Measurements from ENCODE around the gene CREB3L2. TPM values are rescaled to one million over a fixed set of nuclear protein-coding genes. Genes with fewer than 3 reads are reported as not detected.
A peak's percentile ranks its signal among the peaks of the same experiment; 100 is the strongest.

The CREB3L2 gene
- total and polyA plus RNA-seq, 4 experiments from 2014 or later = 6.8 to 41.3 (median 28.3) TPM

DNA sequence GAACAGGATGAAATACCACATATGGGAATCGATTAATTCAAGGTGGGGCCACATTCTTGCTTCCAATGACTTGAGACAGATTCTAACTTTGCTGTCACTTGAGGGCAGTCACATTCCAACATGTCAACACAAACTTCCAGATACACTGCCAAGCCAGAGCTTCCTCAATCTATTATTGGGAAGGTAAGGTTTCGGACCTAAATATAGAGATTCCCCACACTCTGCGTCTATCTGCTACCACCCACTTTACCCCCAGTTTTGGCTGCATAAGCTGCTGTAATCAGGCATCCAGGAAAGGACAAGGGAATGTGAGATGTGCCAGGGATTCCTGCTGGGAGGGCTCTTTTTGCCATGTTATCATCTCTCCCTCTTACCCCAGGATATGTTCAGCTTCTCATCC, 134.6 kb downstream of the CREB3L2 start:
- no peak overlapping the region for H3K4me3 Mint-ChIP-seq
- no peaks in the 10 kb centered on the region for H3K36me3 ChIP-seq (ENCODE audit: insufficient read depth, low read length)
- H3K27me3 ChIP-seq (ENCODE audit: insufficient read depth, low read length) = no peaks in the 10 kb centered on the region
- H3K4me1 Mint-ChIP-seq = no peaks in the 10 kb centered on the region
- no peak overlapping the region for H3K27ac ChIP-seq (ENCODE audit: low read depth, low read length)
- intact Hi-C loops (cut with micrococcal nuclease) = no loop called here
- H3K27ac Mint-ChIP-seq = no peak overlapping the region
- DNase-seq = no peak
- ChIA-PET CTCF (ENCODE audit: partially characterized antibody) (no interaction called here), POLR2A (ENCODE audit: partially characterized antibody) (no interaction called here)
- H3K27me3 Mint-ChIP-seq = no peaks in the 10 kb centered on the region
- no peaks in the 10 kb centered on the region for H3K9me3 ChIP-seq (ENCODE audit: control insufficient read depth in 1 of 2, low read length in 2 of 2)
- H3K4me1 ChIP-seq (ENCODE audit: insufficient read depth, low read length) = no peaks in the 10 kb centered on the region
- peaks cover 0 to 13% (median 9%) of the 10 kb centered on the region in 8 donors for H3K9me3 Mint-ChIP-seq
- peaks cover 52 to 64% of the 10 kb centered on the region in 2 donors for H3K36me3 Mint-ChIP-seq
- no peak overlapping the region for H3K4me3 ChIP-seq (ENCODE audit: low read length in 2 of 2)

DNA sequence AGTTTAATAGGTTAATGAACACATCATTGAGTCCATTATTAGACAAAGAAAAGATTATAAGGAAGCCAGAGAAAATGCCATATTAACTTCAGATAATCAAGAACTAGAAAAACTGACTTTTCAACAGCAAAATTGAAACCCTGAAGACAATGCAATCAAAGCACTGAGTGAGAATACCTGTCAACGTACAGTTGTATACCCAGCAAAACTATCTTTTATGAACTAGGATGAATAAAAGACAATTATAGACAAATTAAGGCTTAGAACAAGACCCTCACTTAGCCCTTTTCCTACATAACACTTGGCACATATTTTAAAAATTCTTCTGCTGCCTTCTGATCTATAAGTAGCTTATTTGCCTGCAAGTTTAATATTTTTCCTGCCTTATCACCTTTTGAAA, 136.1 kb downstream of the CREB3L2 start:
- ChIA-PET CTCF (ENCODE audit: partially characterized antibody) (no interaction called here), POLR2A (ENCODE audit: partially characterized antibody) (no interaction called here)
- no peaks in the 10 kb centered on the region for H3K4me1 Mint-ChIP-seq
- H3K4me3 Mint-ChIP-seq = no peak overlapping the region
- Histone ChIP-seq H3K4me3 (ENCODE audit: low read length in 2 of 2) (no peak overlapping the region), H3K27ac (ENCODE audit: low read depth, low read length) (no peak overlapping the region), H3K4me1 (ENCODE audit: insufficient read depth, low read length) (no peaks in the 10 kb centered on the region), H3K9me3 (ENCODE audit: control insufficient read depth in 1 of 2, low read length in 2 of 2) (no peaks in the 10 kb centered on the region), H3K27me3 (ENCODE audit: insufficient read depth, low read length) (no peaks in the 10 kb centered on the region), H3K36me3 (ENCODE audit: insufficient read depth, low read length) (no peaks in the 10 kb centered on the region)
- H3K27me3 Mint-ChIP-seq = no peaks in the 10 kb centered on the region
- H3K27ac Mint-ChIP-seq = no peak overlapping the region
- peaks cover 0 to 13% (median 9%) of the 10 kb centered on the region in 8 donors for H3K9me3 Mint-ChIP-seq
- no peak for DNase-seq
- H3K36me3 Mint-ChIP-seq = peaks cover 49 to 71% of the 10 kb centered on the region in 2 donors
- intact Hi-C loops (cut with micrococcal nuclease) = no loop called here

- no peak overlapping the region for H3K4me3 Mint-ChIP-seq
- Histone ChIP-seq H3K36me3 (ENCODE audit: insufficient read depth, low read length) (no peaks in the 10 kb centered on the region), H3K4me1 (ENCODE audit: insufficient read depth, low read length) (no peaks in the 10 kb centered on the region), H3K27me3 (ENCODE audit: insufficient read depth, low read length) (no peaks in the 10 kb centered on the region), H3K4me3 (ENCODE audit: low read length in 2 of 2) (no peak overlapping the region), H3K27ac (ENCODE audit: low read depth, low read length) (no peak overlapping the region), H3K9me3 (ENCODE audit: control insufficient read depth in 1 of 2, low read length in 2 of 2) (no peaks in the 10 kb centered on the region)
- intact Hi-C loops (cut with micrococcal nuclease) = no loop called here
- CTCF ChIA-PET (ENCODE audit: partially characterized antibody) = no interaction called here
- POLR2A ChIA-PET (ENCODE audit: partially characterized antibody) = no interaction called here
- H3K27ac Mint-ChIP-seq = no peak overlapping the region
- no peak for DNase-seq
- peaks cover 0 to 2% (median 0%) of the 10 kb centered on the region in 4 donors for H3K4me1 Mint-ChIP-seq
- peaks cover 42 to 63% of the 10 kb centered on the region in 2 donors for H3K36me3 Mint-ChIP-seq
- no peaks in the 10 kb centered on the region for H3K27me3 Mint-ChIP-seq
- H3K9me3 Mint-ChIP-seq = peaks cover 0 to 13% (median 9%) of the 10 kb centered on the region in 8 donors
These were observed 138.9 kb downstream of the CREB3L2 start for GRCh38 chr7:137862964-137863363.

GRCh38 chr7:137862358-137862757, 139.5 kb downstream of the CREB3L2 start:
- Mint-ChIP-seq H3K27ac (no peak overlapping the region), H3K9me3 (peaks cover 0 to 13% (median 9%) of the 10 kb centered on the region in 8 donors), H3K4me3 (no peak overlapping the region), H3K36me3 (peaks cover 36 to 57% of the 10 kb centered on the region in 2 donors), H3K4me1 (peaks cover 0 to 2% (median 0%) of the 10 kb centered on the region in 4 donors), H3K27me3 (no peaks in the 10 kb centered on the region)
- ChIA-PET CTCF (ENCODE audit: partially characterized antibody) (no interaction called here), POLR2A (ENCODE audit: partially characterized antibody) (no interaction called here)
- no peak overlapping the region for H3K4me3 ChIP-seq (ENCODE audit: low read length in 2 of 2)
- no peak for DNase-seq
- no peak overlapping the region for H3K27ac ChIP-seq (ENCODE audit: low read depth, low read length)
- no peaks in the 10 kb centered on the region for H3K36me3 ChIP-seq (ENCODE audit: insufficient read depth, low read length)
- no peaks in the 10 kb centered on the region for H3K27me3 ChIP-seq (ENCODE audit: insufficient read depth, low read length)
- intact Hi-C loops (cut with micrococcal nuclease) = no loop called here
- no peaks in the 10 kb centered on the region for H3K9me3 ChIP-seq (ENCODE audit: control insufficient read depth in 1 of 2, low read length in 2 of 2)
- H3K4me1 ChIP-seq (ENCODE audit: insufficient read depth, low read length) = no peaks in the 10 kb centered on the region

DNA sequence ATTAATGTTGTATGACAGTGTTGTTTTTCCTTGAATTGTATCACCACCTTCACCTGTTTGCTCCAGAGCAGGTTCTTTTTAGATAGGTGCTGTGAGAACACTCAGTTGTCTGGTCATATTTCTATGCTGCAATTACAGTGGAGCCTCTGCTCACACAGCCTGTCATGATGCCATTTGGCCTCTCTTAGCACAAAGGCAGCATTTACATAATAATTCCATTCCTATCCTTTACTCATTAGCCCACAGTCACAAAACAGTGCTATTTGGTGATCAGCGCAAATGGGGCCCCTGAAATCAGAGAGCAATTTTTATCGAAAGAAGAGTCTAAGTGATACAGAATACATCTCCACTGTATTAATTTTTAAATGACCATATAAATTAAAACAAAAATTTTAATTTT, 141.3 kb downstream of the CREB3L2 start:
- Mint-ChIP-seq H3K4me1 (peaks cover 0 to 2% (median 0%) of the 10 kb centered on the region in 4 donors), H3K9me3 (peaks cover 0 to 3% (median 2%) of the 10 kb centered on the region in 8 donors), H3K27me3 (no peaks in the 10 kb centered on the region), H3K36me3 (peaks cover 23 to 47% of the 10 kb centered on the region in 2 donors), H3K27ac (peak overlapping the region in 1 of 7 donors; percentile 20), H3K4me3 (no peak overlapping the region)
- DNase-seq = no peak
- CTCF ChIA-PET (ENCODE audit: partially characterized antibody) = no interaction called here
- POLR2A ChIA-PET (ENCODE audit: partially characterized antibody) = no interaction called here
- no peak overlapping the region for H3K27ac ChIP-seq (ENCODE audit: low read depth, low read length)
- H3K27me3 ChIP-seq (ENCODE audit: insufficient read depth, low read length) = no peaks in the 10 kb centered on the region
- H3K36me3 ChIP-seq (ENCODE audit: insufficient read depth, low read length) = no peaks in the 10 kb centered on the region
- no peak overlapping the region for H3K4me3 ChIP-seq (ENCODE audit: low read length in 2 of 2)
- intact Hi-C loops (cut with micrococcal nuclease) = no loop called here
- H3K9me3 ChIP-seq (ENCODE audit: control insufficient read depth in 1 of 2, low read length in 2 of 2) = no peaks in the 10 kb centered on the region
- no peaks in the 10 kb centered on the region for H3K4me1 ChIP-seq (ENCODE audit: insufficient read depth, low read length)

GRCh38 chr7:137853053-137853452, 148.8 kb downstream of the CREB3L2 start:
- peaks cover 0 to 4% (median 0%) of the 10 kb centered on the region in 8 donors for H3K9me3 Mint-ChIP-seq
- no peak overlapping the region for H3K4me3 ChIP-seq (ENCODE audit: low read length in 2 of 2)
- H3K36me3 ChIP-seq (ENCODE audit: insufficient read depth, low read length) = no peaks in the 10 kb centered on the region
- ChIA-PET POLR2A (ENCODE audit: partially characterized antibody) (no interaction called here), CTCF (ENCODE audit: partially characterized antibody) (no interaction called here)
- H3K4me3 Mint-ChIP-seq = no peak overlapping the region
- no peaks in the 10 kb centered on the region for H3K9me3 ChIP-seq (ENCODE audit: control insufficient read depth in 1 of 2, low read length in 2 of 2)
- no peak for DNase-seq
- no peaks in the 10 kb centered on the region for H3K27me3 ChIP-seq (ENCODE audit: insufficient read depth, low read length)
- peaks cover 0 to 17% (median under 1%) of the 10 kb centered on the region in 4 donors for H3K4me1 Mint-ChIP-seq
- intact Hi-C loops (cut with micrococcal nuclease) = no loop called here
- no peaks in the 10 kb centered on the region for H3K4me1 ChIP-seq (ENCODE audit: insufficient read depth, low read length)
- no peak overlapping the region for H3K27ac ChIP-seq (ENCODE audit: low read depth, low read length)
- no peak overlapping the region for H3K27ac Mint-ChIP-seq
- peaks cover 6 to 8% of the 10 kb centered on the region in 2 donors for H3K27me3 Mint-ChIP-seq
- H3K36me3 Mint-ChIP-seq = peaks cover 7 to 9% of the 10 kb centered on the region in 2 donors

DNA sequence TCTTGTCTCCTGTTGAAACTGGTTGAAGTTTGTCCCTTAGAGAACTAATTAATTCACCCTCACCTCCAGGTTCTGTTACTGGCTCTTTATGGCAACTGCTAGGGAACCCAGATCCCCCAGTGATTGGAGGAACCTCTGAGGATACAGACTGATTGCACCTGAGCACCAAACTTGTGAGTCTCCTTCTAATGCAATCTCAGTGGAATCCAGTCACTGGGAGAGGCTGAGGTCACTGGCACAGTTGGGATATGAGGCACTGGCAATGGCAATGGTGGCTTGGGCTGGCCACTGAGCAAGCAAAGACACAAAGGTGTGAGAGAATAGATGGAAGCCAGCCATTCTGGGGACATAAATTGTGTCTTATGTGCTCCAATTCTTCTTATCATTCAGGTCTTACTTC, 149.8 kb downstream of the CREB3L2 start:
- H3K4me1 ChIP-seq (ENCODE audit: insufficient read depth, low read length) = peaks cover 6% of the 10 kb centered on the region
- intact Hi-C loops (cut with micrococcal nuclease) = no loop called here
- Mint-ChIP-seq H3K27me3 (peaks cover 11 to 13% of the 10 kb centered on the region in 2 donors), H3K27ac (no peak overlapping the region), H3K4me1 (peaks cover 0 to 25% (median 7%) of the 10 kb centered on the region in 4 donors), H3K4me3 (no peak overlapping the region), H3K36me3 (peaks cover 7 to 9% of the 10 kb centered on the region in 2 donors), H3K9me3 (peaks cover 0 to 4% (median 0%) of the 10 kb centered on the region in 8 donors)
- no peaks in the 10 kb centered on the region for H3K36me3 ChIP-seq (ENCODE audit: insufficient read depth, low read length)
- H3K27me3 ChIP-seq (ENCODE audit: insufficient read depth, low read length) = peaks cover 8% of the 10 kb centered on the region
- H3K4me3 ChIP-seq (ENCODE audit: low read length in 2 of 2) = no peak overlapping the region
- no peaks in the 10 kb centered on the region for H3K9me3 ChIP-seq (ENCODE audit: control insufficient read depth in 1 of 2, low read length in 2 of 2)
- CTCF ChIA-PET (ENCODE audit: partially characterized antibody) = no interaction called here
- no peak for DNase-seq
- no peak overlapping the region for H3K27ac ChIP-seq (ENCODE audit: low read depth, low read length)
- POLR2A ChIA-PET (ENCODE audit: partially characterized antibody) = no interaction called here
